Measurements from ENCODE around the gene SMC6.

DNA sequence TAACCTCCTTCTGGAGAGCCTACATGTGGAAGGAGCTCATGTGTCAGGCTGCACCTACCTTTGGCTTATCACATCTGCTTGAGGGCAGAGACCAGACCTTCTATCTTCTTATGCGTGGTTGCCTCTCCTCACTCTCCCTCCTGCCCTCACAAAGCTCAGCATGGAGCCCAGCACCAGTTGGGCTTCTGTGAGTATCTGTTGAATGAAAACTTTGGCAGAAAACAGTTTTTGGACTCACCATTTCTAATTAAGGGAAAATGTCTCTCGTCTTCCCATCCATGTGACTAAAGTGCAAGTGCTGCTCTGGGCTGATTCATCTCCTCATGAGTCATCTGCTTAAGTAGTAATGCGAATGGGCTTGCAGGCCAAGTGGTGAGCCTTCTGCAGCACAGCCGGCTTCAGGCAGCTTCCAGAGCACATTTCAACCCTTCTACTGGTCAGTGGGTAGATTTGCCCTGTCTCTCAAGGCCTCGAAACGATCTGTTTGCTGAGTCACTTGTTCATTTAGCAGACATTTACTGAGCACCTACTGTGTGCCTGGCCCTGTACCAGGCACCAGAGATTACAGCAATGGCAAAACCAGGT is 110.5 kb downstream of the SMC6 start:
- peak in 1 of 3 donors; percentile 43 for TF ChIP-seq POLR2AphosphoS5 (IDR thresholded peaks at IDR 0.05)
- TF ChIP-seq CTCF (IDR thresholded peaks at IDR 0.05): no peak
- TF ChIP-seq POLR2A (IDR thresholded peaks at IDR 0.05): no peak
- no peak for TF ChIP-seq EP300 (IDR thresholded peaks at IDR 0.05)
